Activated CD4-positive, alpha-beta T cell treated with anti-CD3 and anti-CD28 coated beads, Interleukin-2, amount 10 ng/mL, durations not matched to agents 24 days and 14 days (primary cell): ENCODE measurements around the gene PLCD3. TPM values are rescaled to one million over a fixed set of nuclear protein-coding genes. Genes with fewer than 3 reads are reported as not detected.

Experiments used
- DNase-seq: peaks from one replicate; pipeline ENCODE4 v3.0.0; 2022
- H3K27ac Mint-ChIP-seq: one replicate; pipeline ENCODE4 v1.8.0; 2022; ENCODE audit warnings: mild to moderate bottlenecking, mixed read lengths
- H3K27me3 Mint-ChIP-seq: one replicate; pipeline ENCODE4 v1.8.0; 2022; ENCODE audit warnings: mixed read lengths
- H3K36me3 Mint-ChIP-seq: one replicate; pipeline ENCODE4 v1.8.0; 2022; ENCODE audit warnings: low read depth, mild to moderate bottlenecking, mixed read lengths
- H3K4me1 Mint-ChIP-seq: one replicate; pipeline ENCODE4 v1.8.0; 2021; ENCODE audit warnings: mixed read lengths
- H3K4me3 Mint-ChIP-seq: one replicate; pipeline ENCODE4 v1.8.0; 2022; ENCODE audit warnings: mild to moderate bottlenecking, moderate library complexity, mixed read lengths
- H3K9me3 Mint-ChIP-seq: one replicate; pipeline ENCODE4 v1.8.0; 2021; ENCODE audit warnings: mixed read lengths
- intact Hi-C: fragments of 100-400 bp; cut with micrococcal nuclease; formaldehyde crosslinking; loops from one replicate; pipeline ENCODE4 v1.15.1; 2023
- total RNA-seq: library from RNA; stranded (reverse); gene quantifications from 2 replicates; pipeline ENCODE4 v1.2.3, GENCODE V29; 2022

The PLCD3 gene
- total RNA-seq, 1 donor from 2014 or later = 4.9 TPM

GRCh38 chr17:45160447-45161287, 28.4 kb upstream of the PLCD3 start:
- Mint-ChIP-seq H3K27ac (peak overlapping the region; percentile 98), H3K9me3 (no peaks in the 10 kb centered on the region), H3K27me3 (no peaks in the 10 kb centered on the region), H3K4me1 (peaks cover 40% of the 10 kb centered on the region), H3K36me3 (peaks cover 29% of the 10 kb centered on the region), H3K4me3 (peak overlapping the region; percentile 99)
- intact Hi-C loops = loop anchor here (1.0 to 2.0 kb wide), 4 partner anchors 12 to 146 kb away; partner anchors contain the start of genes ACBD4 and HEXIM1
- DNase-seq = peak; percentile 88

GRCh38 chr17:45156242-45156641, 23.9 kb upstream of the PLCD3 start:
- Mint-ChIP-seq H3K36me3 (peaks cover 24% of the 10 kb centered on the region), H3K27me3 (no peaks in the 10 kb centered on the region), H3K27ac (peak overlapping the region; percentile 65), H3K9me3 (no peaks in the 10 kb centered on the region), H3K4me1 (peaks cover 32% of the 10 kb centered on the region), H3K4me3 (no peak overlapping the region)
- no peak for DNase-seq
- intact Hi-C loops = no loop called here

GRCh38 chr17:45155483-45155882, 23.2 kb upstream of the PLCD3 start:
- no peak overlapping the region for H3K4me3 Mint-ChIP-seq
- H3K36me3 Mint-ChIP-seq = peaks cover 28% of the 10 kb centered on the region
- H3K4me1 Mint-ChIP-seq = peaks cover 37% of the 10 kb centered on the region
- intact Hi-C loops = no loop called here
- H3K27me3 Mint-ChIP-seq = no peaks in the 10 kb centered on the region
- H3K27ac Mint-ChIP-seq = no peak overlapping the region
- H3K9me3 Mint-ChIP-seq = no peaks in the 10 kb centered on the region
- no peak for DNase-seq

- H3K36me3 Mint-ChIP-seq = peaks cover 28% of the 10 kb centered on the region
- DNase-seq = no peak
Measured at GRCh38 chr17:45155029-45155428, 22.7 kb upstream of the PLCD3 start.

GRCh38 chr17:45150911-45151809, 18.8 kb upstream of the PLCD3 start:
- Mint-ChIP-seq H3K4me1 (peaks cover 39% of the 10 kb centered on the region), H3K27me3 (peaks cover 3% of the 10 kb centered on the region), H3K36me3 (peaks cover 27% of the 10 kb centered on the region), H3K9me3 (no peaks in the 10 kb centered on the region), H3K4me3 (peak overlapping the region; percentile 98), H3K27ac (peak overlapping the region; percentile 76)
- no peak for DNase-seq
- intact Hi-C loops = loop anchor here (5.0 kb wide), 1 partner anchor 46 kb away; no protein-coding TSS in a partner anchor

More at GRCh38 chr17:45155029-45155428, 22.7 kb upstream of the PLCD3 start:
- Mint-ChIP-seq H3K27me3 (no peaks in the 10 kb centered on the region), H3K9me3 (no peaks in the 10 kb centered on the region), H3K4me3 (no peak overlapping the region), H3K27ac (no peak overlapping the region), H3K4me1 (peaks cover 38% of the 10 kb centered on the region)
- intact Hi-C loops = no loop called here

- H3K9me3 Mint-ChIP-seq = no peaks in the 10 kb centered on the region
- H3K27ac Mint-ChIP-seq = peak overlapping the region; percentile 99
Measured at GRCh38 chr17:45149669-45150664, 17.7 kb upstream of the PLCD3 start.

GRCh38 chr17:45149037-45149668, 16.8 kb upstream of the PLCD3 start:
- Mint-ChIP-seq H3K27me3 (peaks cover 3% of the 10 kb centered on the region), H3K4me1 (peaks cover 44% of the 10 kb centered on the region), H3K27ac (peak overlapping the region; percentile 99), H3K4me3 (peak overlapping the region; percentile 98), H3K9me3 (no peaks in the 10 kb centered on the region), H3K36me3 (peaks cover 27% of the 10 kb centered on the region)
- intact Hi-C loops = loop anchor here (2.0 to 5.0 kb wide), 4 partner anchors 72 to 168 kb away; partner anchors contain the start of genes FMNL1, MAP3K14 and NMT1
- DNase-seq = peak; percentile 93

More at GRCh38 chr17:45149669-45150664, 17.7 kb upstream of the PLCD3 start:
- DNase-seq = peak; percentile 84
- H3K27me3 Mint-ChIP-seq = peaks cover 3% of the 10 kb centered on the region
- H3K36me3 Mint-ChIP-seq = peaks cover 27% of the 10 kb centered on the region
- intact Hi-C loops = loop anchor here (2.0 to 5.0 kb wide), 5 partner anchors 47 to 167 kb away; partner anchors contain the start of genes FMNL1, MAP3K14 and NMT1
- peaks cover 42% of the 10 kb centered on the region for H3K4me1 Mint-ChIP-seq
- H3K4me3 Mint-ChIP-seq = peak overlapping the region; percentile 98

- Mint-ChIP-seq H3K4me1 (peaks cover 44% of the 10 kb centered on the region), H3K4me3 (peak within 1 kb of the TSS; percentile 98), H3K27me3 (peaks cover 3% of the 10 kb centered on the region), H3K36me3 (peaks cover 27% of the 10 kb centered on the region), H3K27ac (peak within 1 kb of the TSS; percentile 99), H3K9me3 (no peaks in the 10 kb centered on the region)
- peak; percentile 100 for DNase-seq
- intact Hi-C loops = loop anchor here (1.0 to 5.0 kb wide), 7 partner anchors 13 to 168 kb away; partner anchors contain the start of genes ACBD4, FMNL1, HEXIM2 and MAP3K14
Measured at GRCh38 chr17:45148183-45149036, 16.1 kb upstream of the PLCD3 start, which contains the start of gene HEXIM1. HEXIM1 (plus strand) TSS chr17:45148475; CDS start chr17:45149191, 716 bp downstream.

GRCh38 chr17:45147581-45148182, 15.4 kb upstream of the PLCD3 start:
- Mint-ChIP-seq H3K4me3 (peak overlapping the region; percentile 98), H3K27ac (peak overlapping the region; percentile 99), H3K36me3 (peaks cover 27% of the 10 kb centered on the region), H3K4me1 (peaks cover 44% of the 10 kb centered on the region), H3K27me3 (peaks cover 3% of the 10 kb centered on the region), H3K9me3 (no peaks in the 10 kb centered on the region)
- DNase-seq = peak; percentile 93
- intact Hi-C loops = loop anchor here (1.0 to 5.0 kb wide), 7 partner anchors 12 to 169 kb away; partner anchors contain the start of genes ACBD4, FMNL1, HEXIM2 and MAP3K14

GRCh38 chr17:45146890-45147580, 14.7 kb upstream of the PLCD3 start:
- Mint-ChIP-seq H3K4me3 (peak overlapping the region; percentile 98), H3K36me3 (peaks cover 27% of the 10 kb centered on the region), H3K4me1 (peaks cover 41% of the 10 kb centered on the region), H3K27me3 (peaks cover 3% of the 10 kb centered on the region), H3K27ac (peak overlapping the region; percentile 99), H3K9me3 (no peaks in the 10 kb centered on the region)
- intact Hi-C loops = loop anchor here (5.0 kb wide), 1 partner anchor 85 kb away; the partner anchor contains the start of gene NMT1
- no peak for DNase-seq

GRCh38 chr17:45146592-45146889, 14.2 kb upstream of the PLCD3 start:
- DNase-seq = no peak
- H3K4me1 Mint-ChIP-seq = peaks cover 39% of the 10 kb centered on the region
- peak overlapping the region; percentile 99 for H3K27ac Mint-ChIP-seq
- no peaks in the 10 kb centered on the region for H3K9me3 Mint-ChIP-seq
- intact Hi-C loops = loop anchor here (5.0 kb wide), 1 partner anchor 84 kb away; the partner anchor contains the start of gene NMT1
- peak overlapping the region; percentile 98 for H3K4me3 Mint-ChIP-seq
- peaks cover 27% of the 10 kb centered on the region for H3K36me3 Mint-ChIP-seq
- H3K27me3 Mint-ChIP-seq = peaks cover 3% of the 10 kb centered on the region
